Measurements from ENCODE around the gene CTNS.

CTNS gene

DNA sequence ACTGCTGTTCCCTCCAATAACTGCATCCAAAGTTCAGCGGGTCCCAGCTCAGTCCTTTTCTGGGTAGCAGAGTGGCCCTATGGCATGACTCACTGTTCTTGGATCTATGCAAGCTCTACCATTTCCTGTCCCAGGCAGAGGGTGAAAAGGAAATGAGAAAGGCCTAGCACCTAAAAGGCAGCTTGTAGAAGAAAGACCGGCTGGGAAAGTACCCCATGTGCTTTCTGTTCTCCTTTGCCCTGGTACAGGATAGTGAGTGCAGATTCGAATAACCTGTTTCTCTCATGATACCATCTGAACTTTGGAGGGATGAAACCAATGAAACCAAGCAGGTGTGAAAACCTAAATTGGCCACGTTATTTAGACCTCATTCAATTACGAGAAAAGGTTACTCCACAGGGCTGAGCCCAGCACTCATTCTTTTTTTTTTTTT is 74.4 kb downstream of the CTNS start:
- Histone ChIP-seq H4K91ac (ENCODE audit: low read length) (no peak overlapping the region), H3K4me2 (ENCODE audit: low read length, poor library complexity, severe bottlenecking) (no peak overlapping the region), H2BK12ac (ENCODE audit: low read length in 2 of 2) (no peak overlapping the region), H3K27ac (ENCODE audit: low read length, poor library complexity, severe bottlenecking) (no peak overlapping the region), H3K4me3 (ENCODE audit: insufficient read depth in 1 of 2, low read depth in 1 of 2, low read length in 2 of 2) (no peak overlapping the region), H3K27me3 (ENCODE audit: control insufficient read depth in 1 of 2, insufficient read depth in 1 of 2, low read length in 2 of 2) (no peaks in the 10 kb centered on the region), H3K9me3 (ENCODE audit: control insufficient read depth, low read length) (no peaks in the 10 kb centered on the region), H3K18ac (ENCODE audit: low read depth in 1 of 2, low read length in 2 of 2) (no peak overlapping the region), H2BK15ac (ENCODE audit: low read depth, poor library complexity, severe bottlenecking) (no peak overlapping the region), H3K79me1 (replicated peaks; ENCODE audit: low read length, poor library complexity, severe bottlenecking) (peaks cover 2% of the 10 kb centered on the region), H4K8ac (ENCODE audit: low read length) (no peak overlapping the region), H3K4ac (ENCODE audit: low read depth in 1 of 2, low read length in 2 of 2) (no peak overlapping the region), H2BK120ac (ENCODE audit: low read depth, low read length) (no peak overlapping the region), H3K14ac (ENCODE audit: low read length in 2 of 2) (no peak overlapping the region), H3K36me3 (ENCODE audit: control insufficient read depth in 1 of 2, insufficient read depth in 2 of 2, low read depth in 1 of 2, low read length in 2 of 2) (peaks cover 25 to 31% of the 10 kb centered on the region in 2 experiments), H2BK5ac (ENCODE audit: low read depth, low read length, poor library complexity, severe bottlenecking) (no peak overlapping the region), H3K23ac (ENCODE audit: low read length in 2 of 2) (no peak overlapping the region), H3K9ac (ENCODE audit: low read length) (no peak overlapping the region), H2AFZ (ENCODE audit: low read depth, low read length) (no peak overlapping the region), H3K4me1 (ENCODE audit: control insufficient read depth, insufficient read depth, low read depth, low read length) (no peaks in the 10 kb centered on the region), H2AK5ac (ENCODE audit: low read length, severe bottlenecking) (no peak overlapping the region)
- whole genome bisulfite sequencing, result 72% methylated on average over 5 of the region's 5 CpGs
- peak; percentile 41 for DNase-seq

All from mesenchymal stem cell (in vitro differentiated cells and primary cell).